Kidney glomerular epithelial cell (primary cell): ENCODE measurements around the gene ZMYM1.
A peak's percentile ranks its signal among the peaks of the same experiment; 100 is the strongest.
"Not testable (repeated sequence)": the region's sequence is repeated elsewhere in the genome, so short reads cannot be mapped to it uniquely, and the experiment has no call there.

ENCODE experiments used
- DNase-seq: peaks from one replicate; lab custom pipeline; 2025; lab: John Stamatoyannopoulos, UW

Gene ZMYM1

DNA sequence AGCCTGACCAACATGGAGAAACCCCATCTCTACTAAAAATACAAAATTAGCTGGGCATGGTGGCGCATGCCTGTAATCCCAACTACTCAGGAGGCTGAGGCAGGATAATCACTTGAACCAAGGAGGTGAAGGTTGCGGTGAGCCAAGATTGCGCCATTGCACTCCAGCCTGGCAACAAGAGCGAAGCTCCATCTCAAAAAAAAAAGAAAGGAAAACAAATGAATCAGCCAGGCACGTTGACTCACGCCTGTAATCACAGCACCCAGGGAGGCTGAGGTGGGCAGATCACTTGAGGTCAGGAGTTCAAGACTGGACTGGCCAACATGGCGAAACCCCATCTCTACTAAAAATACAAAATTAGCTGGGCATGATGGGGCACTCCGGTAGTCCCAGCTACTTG is 2.8 kb upstream of the ZMYM1 start:
- DNase-seq = not testable (repeated sequence)

DNA sequence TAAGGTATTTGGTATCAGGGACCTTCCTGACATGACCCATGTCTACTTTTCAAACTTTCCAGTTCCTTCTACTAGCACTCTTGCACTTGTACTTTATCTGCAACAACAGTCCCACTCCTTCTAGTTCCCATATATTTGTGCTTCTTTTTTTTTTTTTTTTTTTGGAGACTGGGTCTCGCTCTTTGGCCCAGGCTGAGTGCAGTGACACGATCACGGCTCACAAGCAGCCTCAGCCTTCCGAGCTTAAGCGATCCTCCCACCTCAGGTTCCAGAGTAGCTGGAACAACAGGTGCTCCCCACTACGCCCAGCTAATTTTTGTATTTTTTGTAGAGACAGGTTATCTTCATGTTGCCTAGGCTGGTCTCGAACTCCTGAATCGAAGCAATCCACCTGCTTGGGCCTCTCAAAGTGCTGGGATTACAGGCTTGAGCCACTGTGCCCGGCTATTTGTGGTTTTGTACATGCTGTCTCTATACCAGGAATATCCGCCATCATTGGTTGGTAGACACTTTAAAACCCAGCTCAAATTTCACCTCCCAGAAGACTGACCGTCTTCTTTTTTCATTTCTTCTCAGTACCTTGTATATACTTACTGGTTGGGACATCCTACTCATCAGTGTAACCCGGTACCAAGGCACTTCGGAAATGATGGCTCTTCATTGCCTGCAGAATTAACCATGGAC is 1.1 kb downstream of the ZMYM1 start:
- DNase-seq = no peak

DNA sequence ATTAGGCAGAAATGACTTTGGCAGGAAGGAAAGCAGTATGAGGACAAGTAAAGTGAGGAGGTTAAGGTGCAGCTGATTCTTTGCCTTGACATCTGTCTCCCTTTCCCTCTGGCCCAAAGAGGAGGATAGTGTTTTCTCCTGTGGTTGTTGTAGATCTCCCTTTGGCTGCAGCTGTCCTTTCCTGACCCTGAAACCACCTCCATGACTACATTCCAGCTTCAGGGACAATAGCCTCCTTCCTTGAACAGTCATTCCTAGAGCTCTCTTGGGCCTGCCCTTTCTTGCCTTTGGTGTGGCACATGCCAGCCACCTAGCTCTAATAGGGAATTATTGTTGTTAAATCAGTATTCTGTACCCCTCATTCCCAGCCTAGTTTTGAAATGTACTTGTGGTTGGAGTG is 6.2 kb downstream of the ZMYM1 start:
- no peak for DNase-seq

DNA sequence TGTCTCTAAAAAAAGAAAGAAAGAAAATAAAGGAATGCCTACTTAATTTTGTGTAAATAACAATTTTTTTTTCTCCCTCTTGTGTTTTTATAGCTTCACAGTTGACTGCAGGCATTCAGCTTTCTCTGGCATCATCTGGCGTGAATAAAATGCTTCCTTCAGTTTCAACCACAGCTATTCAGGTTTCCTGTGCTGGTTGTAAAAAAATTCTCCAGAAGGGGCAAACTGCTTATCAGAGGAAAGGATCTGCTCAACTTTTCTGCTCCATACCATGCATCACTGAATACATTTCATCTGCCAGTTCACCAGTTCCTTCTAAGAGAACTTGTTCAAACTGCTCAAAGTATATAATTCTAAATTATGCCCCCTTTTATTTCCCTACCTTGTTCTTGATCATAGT is 18.0 kb downstream of the ZMYM1 start:
- DNase-seq = peak; percentile 51

GRCh38 chr1:35111106-35111505 is 31.9 kb downstream of the ZMYM1 start:
- peak; percentile 13 for DNase-seq

GRCh38 chr1:35112668-35113067 is 33.5 kb downstream of the ZMYM1 start:
- DNase-seq = no peak

DNA sequence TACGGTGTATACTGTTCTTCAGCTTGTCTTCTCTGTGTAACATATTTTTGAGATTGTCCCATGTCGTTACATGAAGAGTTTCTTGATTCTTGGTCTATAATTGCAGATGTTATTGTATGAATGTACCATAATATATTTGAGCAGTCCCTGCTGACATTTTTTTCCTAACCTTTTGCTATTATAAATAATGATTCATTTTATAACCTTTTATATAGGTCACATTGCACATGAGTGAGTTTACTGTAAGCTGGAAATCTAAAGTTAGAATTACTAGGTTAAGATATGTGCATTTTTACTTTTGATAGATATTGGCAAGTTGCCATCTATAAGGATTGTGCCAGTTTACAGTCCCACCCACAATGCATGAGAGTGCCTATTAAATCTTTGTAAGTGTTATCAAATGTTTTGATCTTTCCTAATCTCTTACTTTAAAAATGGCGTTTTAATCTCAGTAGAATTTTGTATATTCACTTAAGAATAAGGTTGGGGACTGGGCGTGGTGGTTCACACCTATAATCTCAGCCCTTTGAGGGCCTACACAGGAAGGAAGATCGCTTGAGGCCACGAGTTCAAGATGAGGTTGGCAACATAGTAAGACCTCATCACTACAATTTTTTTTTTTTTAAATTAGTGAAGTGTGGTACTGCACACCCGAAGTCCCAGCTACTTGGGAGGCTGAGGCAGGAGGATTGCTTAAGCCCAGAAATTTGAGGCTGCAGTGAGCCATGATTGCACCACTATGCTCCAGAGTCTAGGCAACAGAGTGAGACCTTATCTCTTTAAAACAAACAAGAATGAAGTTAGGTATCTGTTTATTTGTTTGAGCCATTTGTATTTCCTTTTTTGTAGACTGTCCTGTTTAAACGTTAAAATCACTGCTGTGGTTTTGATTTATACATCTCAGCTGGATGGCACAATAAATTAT is 36.5 kb downstream of the ZMYM1 start:
- DNase-seq = no peak

- DNase-seq = no peak
These were observed 41.4 kb downstream of the ZMYM1 start for GRCh38 chr1:35120458-35121133.

GRCh38 chr1:35122311-35122710 is 43.1 kb downstream of the ZMYM1 start:
- DNase-seq = no peak

- DNase-seq = no peak
These were observed 47.4 kb downstream of the ZMYM1 start for GRCh38 chr1:35126546-35126945.

DNA sequence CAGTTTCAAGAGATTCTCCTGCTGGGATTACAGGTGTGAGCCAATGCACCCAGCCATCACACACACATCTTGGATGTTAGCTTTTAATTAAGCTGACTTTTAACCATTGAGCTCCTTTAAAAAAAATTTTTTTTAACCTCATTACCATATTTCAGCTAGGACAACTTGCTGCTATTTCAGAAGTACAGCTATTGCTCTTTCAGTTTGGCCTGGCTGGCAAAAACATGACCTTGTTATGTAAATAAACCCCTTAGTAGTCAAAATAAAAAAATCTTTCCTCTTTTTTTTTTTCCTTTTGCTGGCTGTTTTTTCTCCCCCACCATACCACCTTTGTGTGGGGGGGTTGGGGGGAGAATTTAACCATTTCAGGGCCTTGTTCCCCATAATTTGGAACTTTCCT is 49.9 kb downstream of the ZMYM1 start:
- no peak for DNase-seq

DNA sequence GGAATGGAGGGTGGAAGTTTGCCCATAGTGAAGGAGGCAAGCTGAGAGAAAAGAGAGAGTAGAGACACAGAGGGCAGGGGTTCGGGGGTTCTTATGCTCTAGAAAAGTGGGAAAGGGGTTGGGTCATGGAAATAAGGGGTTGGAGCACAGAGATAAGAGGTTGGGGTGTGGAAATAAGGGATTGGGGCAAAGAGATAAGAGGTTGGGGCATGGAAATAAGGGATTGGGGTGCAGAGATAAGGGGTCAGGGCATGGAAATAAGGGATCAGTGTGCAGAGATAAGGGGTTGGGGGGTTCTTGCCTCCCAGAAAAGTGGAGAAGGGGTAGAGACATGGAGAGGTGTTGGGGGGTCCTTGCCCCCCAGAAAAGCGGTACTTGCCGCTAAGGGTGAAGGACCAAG is 57.6 kb downstream of the ZMYM1 start:
- no peak for DNase-seq

- not testable (repeated sequence) for DNase-seq
These were observed 58.4 kb downstream of the ZMYM1 start for GRCh38 chr1:35137590-35137989.

DNA sequence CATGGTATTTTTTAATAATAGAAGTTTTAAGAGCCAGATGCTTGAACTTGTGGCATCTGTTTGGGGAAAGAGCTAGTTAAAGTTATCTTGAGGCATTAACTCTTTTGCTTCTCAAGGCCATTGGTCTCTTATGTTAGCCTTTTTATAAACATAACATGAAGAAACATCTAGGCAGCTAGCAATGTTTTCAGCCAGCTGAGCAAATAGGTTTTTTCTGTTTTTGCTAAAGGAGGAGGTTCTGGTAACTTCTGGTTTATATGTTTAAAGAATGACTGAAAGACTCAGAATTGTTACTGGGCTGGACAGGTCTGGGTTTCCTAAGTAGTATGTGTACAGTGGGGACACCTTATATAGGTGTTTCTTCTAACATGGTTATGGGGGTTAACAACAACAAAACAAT is 63.1 kb downstream of the ZMYM1 start:
- not testable (repeated sequence) for DNase-seq

DNA sequence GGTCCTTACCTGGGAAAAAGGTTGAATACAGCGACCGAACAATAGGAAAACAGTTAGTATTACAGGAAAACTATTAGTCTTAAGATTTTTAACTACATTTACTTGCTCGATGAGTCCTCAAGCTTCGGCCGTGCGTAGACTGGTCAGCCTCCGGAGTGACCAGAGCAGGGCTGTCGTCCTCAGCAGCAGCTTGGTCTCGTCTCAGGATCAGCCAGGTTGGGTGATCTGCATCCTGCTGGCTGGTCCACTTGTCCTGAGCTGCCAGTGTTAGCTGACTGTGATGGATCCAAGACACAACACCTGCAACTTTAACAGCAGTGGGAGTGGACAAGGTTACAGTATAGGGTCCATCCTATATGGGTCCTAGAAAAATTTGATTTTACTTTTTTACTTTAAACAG is 63.5 kb downstream of the ZMYM1 start:
- DNase-seq = not testable (repeated sequence)

GRCh38 chr1:35143737-35144508 is 64.7 kb downstream of the ZMYM1 start:
- DNase-seq = no peak

- not testable (repeated sequence) for DNase-seq
These were observed 66.8 kb downstream of the ZMYM1 start for GRCh38 chr1:35145892-35146549.

GRCh38 chr1:35151220-35151619 is 72.0 kb downstream of the ZMYM1 start:
- DNase-seq = no peak

DNA sequence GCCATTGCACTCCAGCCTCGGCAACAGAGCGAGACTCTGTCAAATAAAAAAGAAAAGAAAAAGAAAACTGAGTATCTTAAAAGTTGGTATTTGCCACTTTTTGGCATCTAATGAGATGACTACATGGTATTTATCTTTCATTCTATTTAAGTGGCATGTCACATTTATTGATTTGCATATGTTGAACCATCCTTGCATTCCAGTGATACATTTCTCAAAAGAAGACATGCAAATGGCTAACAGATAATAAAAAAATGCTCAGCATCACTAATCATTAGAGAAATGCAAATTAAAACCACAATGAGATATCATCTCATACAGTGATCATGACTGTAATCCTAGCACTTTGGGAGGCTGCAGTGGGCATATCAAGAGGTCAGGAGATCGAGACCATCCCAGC is 85.7 kb downstream of the ZMYM1 start:
- no peak for DNase-seq
